ENCODE measurements around the gene OSBPL8.

- TF ChIP-seq CTCF (IDR thresholded peaks at IDR 0.05) (no peak), POLR2A (IDR thresholded peaks at IDR 0.05; ENCODE audit: low read depth) (no peak)
Measured at GRCh38 chr12:76457818-76458217, 101.8 kb downstream of the OSBPL8 start.

Data from esophagus muscularis mucosa (tissue), 3 donors.